HG03097 (cell line): ENCODE measurements around the gene NBAS.
A peak's percentile ranks its signal among the peaks of the same experiment; 100 is the strongest.

Source experiments
- ATAC-seq: cut with Tn5 transposase; IDR thresholded peaks from one replicate; pipeline ENCODE4 v1.9.1; 2021; ENCODE audit not compliant: unreplicated experiment, low FRiP score

NBAS gene

GRCh38 chr2:15155959-15156574 is 405.1 kb downstream of the NBAS start:
- no peak for ATAC-seq

GRCh38 chr2:15154297-15154696 is 406.8 kb downstream of the NBAS start:
- ATAC-seq: no peak

DNA sequence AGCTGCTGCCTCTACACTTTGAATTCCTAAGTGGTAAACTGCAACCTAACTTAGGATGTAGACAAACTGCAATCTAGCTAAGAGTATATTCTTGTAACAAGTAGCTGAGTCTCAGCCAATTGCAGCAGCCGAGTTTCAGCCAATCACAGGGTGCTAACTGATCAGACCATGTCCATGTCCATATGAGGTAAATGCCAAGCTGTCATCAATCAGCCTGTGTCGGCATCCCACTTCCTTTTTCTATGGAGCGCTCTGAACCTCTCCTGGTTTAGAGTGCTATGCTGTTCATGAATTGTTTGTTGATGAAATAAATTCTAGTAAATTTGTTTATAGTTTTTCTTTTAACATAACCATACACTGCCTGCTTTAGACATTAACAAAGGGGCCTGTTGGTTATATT is 408.8 kb downstream of the NBAS start:
- ATAC-seq: no peak

DNA sequence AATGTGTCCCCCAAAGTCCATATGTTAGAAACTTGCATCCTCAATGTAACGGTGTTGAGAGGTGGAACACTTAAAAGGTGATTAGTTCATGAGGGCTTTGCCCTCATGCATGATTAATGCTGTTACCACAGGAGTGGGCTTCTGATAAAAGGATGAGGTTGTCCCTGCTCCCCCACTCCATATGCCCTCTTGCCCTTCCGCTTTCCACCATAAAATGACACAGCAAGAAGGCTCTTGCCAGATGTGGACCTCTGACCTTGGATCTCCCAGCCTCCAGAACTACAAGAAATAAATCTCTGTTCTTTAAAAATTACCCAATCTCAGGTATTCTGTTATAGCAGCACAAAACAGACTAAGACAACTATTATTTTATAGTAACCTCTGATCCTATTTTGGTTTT is 412.1 kb downstream of the NBAS start:
- ATAC-seq: no peak

DNA sequence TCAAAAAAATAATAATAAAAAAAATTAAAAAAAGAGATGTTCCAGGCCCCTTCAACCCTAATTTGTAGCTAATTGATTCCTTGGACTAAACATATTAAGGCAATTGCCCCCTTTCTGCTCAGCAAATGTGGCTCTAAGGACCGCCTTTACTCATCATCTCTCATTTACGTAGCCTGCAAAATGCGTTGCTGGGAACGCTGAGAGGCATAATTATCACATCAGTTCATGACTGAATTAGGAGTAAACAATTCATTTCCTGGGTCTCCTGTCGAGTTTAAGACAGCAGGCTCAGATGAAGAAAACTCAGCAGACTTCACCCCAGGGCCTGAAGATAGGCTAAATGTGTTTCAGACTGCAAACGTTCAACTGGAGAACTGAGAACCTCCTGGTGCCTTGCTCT is 413.5 kb downstream of the NBAS start:
- no peak for ATAC-seq

GRCh38 chr2:15146960-15147359 is 414.2 kb downstream of the NBAS start:
- no peak for ATAC-seq

GRCh38 chr2:15145919-15146318 is 415.2 kb downstream of the NBAS start:
- ATAC-seq: no peak

GRCh38 chr2:15145046-15145817 is 415.9 kb downstream of the NBAS start:
- ATAC-seq: no peak

DNA sequence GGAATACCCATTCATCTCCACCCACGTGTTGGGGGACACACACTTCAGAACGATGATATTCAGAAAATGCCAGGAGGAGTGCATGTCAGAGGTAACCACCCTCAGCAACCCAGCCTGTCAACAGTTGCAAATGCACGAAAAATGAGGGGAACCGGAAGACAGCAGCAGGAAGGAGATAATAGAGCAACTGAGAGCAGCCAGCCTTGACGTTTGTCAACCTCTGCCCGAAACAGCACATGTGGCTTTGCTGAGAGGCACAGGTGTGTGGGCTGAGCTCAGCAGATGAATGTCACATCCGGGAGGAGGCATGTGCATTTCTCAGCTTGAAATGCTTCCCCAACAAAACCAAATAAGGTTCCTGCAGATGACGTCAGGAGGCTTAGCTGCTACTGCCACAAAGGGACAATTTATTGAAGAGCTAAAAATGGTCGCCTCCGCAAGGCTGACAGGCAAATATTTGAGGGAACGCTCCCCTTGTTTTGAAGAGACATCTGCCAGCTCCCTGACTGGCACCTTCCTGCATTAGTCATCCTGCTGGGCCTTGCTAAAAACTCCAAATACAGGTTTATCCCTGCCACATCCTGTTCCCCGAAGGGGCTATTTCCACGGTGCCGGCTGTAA is 419.0 kb downstream of the NBAS start:
- peak; percentile 100 for ATAC-seq

DNA sequence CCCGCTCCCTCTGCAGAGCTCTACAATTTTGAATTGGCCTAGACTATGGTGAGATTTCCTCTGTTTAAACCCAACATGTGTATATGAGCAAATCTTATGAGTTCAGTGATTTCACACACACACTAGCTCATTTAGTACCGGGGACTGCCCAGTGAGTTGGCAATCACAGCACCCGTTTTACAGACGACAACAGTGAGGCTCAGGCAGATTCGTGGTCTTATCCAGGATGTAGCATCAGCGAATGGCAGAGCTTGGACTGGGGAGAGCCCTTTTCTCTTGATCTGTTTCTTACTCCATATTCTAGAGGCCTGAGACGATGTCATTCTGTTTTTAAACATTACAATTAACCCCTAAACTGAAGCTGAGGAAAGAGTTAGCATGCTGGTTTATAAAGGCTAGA is 419.9 kb downstream of the NBAS start:
- ATAC-seq: no peak

DNA sequence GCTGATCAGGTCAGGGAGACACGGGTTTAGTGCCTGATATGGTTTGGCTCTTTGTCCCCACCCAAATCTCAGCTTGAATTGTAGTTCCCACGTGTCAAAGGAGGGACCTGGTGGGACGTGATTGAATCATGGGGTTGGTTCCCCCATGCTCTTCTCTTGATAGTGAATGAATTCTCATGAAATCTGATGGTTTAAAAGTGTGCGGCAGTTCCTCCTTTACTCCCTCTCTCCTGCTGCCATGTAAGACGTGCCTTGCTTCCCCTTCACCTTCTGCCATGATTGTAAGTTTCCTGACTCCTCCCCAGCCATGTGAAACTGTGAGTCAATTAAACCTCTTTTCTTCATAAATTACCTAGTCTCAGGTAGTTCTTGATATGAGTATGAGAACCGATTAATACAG is 424.5 kb downstream of the NBAS start:
- ATAC-seq: no peak

DNA sequence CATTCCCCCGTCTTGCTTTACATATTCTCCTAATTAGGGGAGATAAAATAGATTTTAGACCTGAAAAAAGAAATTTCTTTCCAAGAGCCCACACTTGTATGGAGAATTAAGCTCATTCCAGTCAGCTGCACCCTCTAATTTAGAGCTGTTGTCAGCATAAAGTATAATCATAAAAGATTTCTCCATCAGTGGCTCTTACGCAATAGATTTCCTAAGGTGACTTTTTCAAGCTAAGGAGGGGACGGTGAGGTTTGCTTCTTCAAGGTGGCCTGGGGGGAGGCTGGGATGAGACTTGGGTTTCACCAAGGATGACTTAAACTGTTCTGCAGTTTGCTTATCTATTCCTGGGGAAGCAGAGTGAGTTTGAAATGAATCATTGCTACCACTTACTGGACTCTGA is 426.2 kb downstream of the NBAS start:
- no peak for ATAC-seq

GRCh38 chr2:15133461-15133860 is 427.7 kb downstream of the NBAS start:
- ATAC-seq: no peak

GRCh38 chr2:15128846-15129245 is 432.3 kb downstream of the NBAS start:
- no peak for ATAC-seq

- ATAC-seq: no peak
Observed at GRCh38 chr2:15127876-15128275, 433.3 kb downstream of the NBAS start.

GRCh38 chr2:15127301-15127700 is 433.8 kb downstream of the NBAS start:
- ATAC-seq: no peak

GRCh38 chr2:15126373-15126772 is 434.8 kb downstream of the NBAS start:
- ATAC-seq: no peak

DNA sequence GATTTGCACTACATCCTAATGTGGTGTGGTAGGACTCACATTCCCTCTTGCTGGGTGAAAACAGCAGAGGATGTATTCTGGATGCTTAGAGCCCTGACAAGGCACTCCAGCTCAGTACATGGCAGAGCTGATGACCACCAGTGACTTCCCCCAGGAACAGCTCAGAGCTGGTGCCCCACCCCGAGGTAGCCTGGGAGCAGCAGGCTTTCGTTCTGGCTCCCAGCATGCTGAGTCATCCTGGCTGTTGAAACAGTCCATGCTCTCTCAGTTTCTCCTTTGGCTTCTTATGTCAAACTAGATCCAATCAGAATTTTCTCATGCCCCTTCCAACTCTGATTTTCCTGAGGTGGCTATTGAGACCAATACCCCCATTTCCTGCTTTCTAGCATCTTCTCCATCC is 438.2 kb downstream of the NBAS start:
- ATAC-seq: no peak

DNA sequence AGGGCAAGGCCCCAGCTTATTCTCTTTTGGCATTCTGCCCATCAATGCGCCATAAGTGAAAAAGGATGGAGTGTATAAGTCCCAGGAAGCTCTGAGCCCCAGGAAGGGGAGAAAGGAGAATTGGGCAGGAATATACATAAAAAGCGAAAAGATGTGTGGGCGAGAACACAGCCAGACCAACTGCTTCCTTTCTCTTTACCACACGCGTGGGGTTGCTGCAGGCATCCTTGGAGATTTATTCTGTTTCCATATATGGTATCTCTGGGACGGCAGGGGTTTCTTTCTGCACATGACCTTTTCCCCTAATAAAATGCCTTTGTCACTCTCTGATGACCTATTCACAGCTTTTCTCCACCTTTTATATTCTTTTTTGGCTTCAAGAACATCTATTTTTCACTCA is 440.5 kb downstream of the NBAS start:
- no peak for ATAC-seq

GRCh38 chr2:15119722-15120175 is 441.4 kb downstream of the NBAS start:
- no peak for ATAC-seq

- ATAC-seq: no peak
Observed at GRCh38 chr2:15117409-15118050, 443.6 kb downstream of the NBAS start.
